ENCODE measurements around the gene IFTAP.

DNA sequence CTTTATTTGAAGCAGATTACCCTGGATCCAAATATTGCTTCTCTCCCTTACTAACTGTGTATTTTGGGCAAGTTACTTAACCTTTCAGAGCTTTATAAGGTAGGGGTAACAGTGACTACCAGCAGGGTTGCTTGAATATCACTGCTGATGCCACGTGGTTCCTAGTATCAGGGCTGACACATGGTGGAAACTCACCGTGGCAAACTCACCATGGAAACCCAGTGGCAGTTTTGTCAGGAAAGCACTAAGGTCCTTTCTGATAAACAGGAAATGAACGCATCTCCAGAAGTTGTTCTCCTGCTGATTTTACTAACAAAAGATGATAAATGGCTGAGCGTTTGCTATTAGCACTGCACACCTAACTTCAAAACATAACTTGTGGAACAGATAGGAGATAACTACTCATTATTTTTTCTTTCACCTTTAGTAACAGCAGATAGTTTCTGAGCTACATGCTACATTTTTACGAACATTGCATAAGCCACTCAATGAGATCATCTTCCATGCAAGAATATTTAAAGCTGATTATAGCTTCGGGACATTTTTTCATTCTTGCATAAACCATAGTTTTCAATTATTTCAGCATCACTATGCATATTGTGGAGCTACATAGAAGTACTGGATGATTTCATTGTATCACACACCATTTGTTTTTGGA, 63.4 kb downstream of the IFTAP start:
- TF ChIP-seq POLR2A (IDR thresholded peaks at IDR 0.05): no peak
- TF ChIP-seq, protein P1, sequence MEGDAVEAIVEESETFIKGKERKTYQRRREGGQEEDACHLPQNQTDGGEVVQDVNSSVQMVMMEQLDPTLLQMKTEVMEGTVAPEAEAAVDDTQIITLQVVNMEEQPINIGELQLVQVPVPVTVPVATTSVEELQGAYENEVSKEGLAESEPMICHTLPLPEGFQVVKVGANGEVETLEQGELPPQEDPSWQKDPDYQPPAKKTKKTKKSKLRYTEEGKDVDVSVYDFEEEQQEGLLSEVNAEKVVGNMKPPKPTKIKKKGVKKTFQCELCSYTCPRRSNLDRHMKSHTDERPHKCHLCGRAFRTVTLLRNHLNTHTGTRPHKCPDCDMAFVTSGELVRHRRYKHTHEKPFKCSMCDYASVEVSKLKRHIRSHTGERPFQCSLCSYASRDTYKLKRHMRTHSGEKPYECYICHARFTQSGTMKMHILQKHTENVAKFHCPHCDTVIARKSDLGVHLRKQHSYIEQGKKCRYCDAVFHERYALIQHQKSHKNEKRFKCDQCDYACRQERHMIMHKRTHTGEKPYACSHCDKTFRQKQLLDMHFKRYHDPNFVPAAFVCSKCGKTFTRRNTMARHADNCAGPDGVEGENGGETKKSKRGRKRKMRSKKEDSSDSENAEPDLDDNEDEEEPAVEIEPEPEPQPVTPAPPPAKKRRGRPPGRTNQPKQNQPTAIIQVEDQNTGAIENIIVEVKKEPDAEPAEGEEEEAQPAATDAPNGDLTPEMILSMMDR (IDR thresholded peaks at IDR 0.05): no peak

All from esophagus squamous epithelium (tissue), 4 donors.